ENCODE data around the gene RHOBTB3. TPM values are rescaled to one million over a fixed set of nuclear protein-coding genes. Genes with fewer than 3 reads are reported as not detected.

Gene RHOBTB3
- total RNA-seq, 3 donors from 2014 or later: 82.8 to 205 (median 109) TPM

DNA sequence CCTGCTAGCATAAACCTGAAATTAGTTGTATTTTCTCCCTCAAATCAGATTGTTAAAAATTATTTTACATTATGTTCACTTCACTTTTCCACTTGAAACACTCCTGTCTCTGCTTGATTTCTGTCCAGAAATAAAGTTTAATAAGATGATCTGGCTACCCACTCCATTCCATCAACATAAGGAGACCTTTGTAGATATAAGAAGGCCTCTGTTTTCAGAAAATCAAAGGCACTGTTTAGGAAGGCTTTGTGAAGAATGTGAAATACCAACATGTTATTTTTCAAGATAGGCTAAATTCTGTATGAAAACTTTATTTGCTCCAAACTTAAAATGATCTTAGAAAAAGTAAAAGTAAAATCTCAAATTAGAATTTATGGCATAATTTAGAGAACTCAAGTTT, 15.1 kb downstream of the RHOBTB3 start:
- intact Hi-C loops (cut with DNase I; ENCODE audit: low total_unique reads): no loop called here
- Histone ChIP-seq H3K4me1 (no peaks in the 10 kb centered on the region), H3K27ac (no peak overlapping the region), H3K36me3 (no peaks in the 10 kb centered on the region), H3K4me3 (no peak overlapping the region), H3K27me3 (no peaks in the 10 kb centered on the region), H3K9me3 (no peaks in the 10 kb centered on the region)
- TF ChIP-seq, protein P1, sequence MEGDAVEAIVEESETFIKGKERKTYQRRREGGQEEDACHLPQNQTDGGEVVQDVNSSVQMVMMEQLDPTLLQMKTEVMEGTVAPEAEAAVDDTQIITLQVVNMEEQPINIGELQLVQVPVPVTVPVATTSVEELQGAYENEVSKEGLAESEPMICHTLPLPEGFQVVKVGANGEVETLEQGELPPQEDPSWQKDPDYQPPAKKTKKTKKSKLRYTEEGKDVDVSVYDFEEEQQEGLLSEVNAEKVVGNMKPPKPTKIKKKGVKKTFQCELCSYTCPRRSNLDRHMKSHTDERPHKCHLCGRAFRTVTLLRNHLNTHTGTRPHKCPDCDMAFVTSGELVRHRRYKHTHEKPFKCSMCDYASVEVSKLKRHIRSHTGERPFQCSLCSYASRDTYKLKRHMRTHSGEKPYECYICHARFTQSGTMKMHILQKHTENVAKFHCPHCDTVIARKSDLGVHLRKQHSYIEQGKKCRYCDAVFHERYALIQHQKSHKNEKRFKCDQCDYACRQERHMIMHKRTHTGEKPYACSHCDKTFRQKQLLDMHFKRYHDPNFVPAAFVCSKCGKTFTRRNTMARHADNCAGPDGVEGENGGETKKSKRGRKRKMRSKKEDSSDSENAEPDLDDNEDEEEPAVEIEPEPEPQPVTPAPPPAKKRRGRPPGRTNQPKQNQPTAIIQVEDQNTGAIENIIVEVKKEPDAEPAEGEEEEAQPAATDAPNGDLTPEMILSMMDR (IDR thresholded peaks at IDR 0.05): no peak
- TF ChIP-seq POLR2AphosphoS5 (IDR thresholded peaks at IDR 0.05): no peak
- TF ChIP-seq POLR2A (IDR thresholded peaks at IDR 0.05): no peak
- no peak for DNase-seq (ENCODE audit: low spot score in 2 of 2)

DNA sequence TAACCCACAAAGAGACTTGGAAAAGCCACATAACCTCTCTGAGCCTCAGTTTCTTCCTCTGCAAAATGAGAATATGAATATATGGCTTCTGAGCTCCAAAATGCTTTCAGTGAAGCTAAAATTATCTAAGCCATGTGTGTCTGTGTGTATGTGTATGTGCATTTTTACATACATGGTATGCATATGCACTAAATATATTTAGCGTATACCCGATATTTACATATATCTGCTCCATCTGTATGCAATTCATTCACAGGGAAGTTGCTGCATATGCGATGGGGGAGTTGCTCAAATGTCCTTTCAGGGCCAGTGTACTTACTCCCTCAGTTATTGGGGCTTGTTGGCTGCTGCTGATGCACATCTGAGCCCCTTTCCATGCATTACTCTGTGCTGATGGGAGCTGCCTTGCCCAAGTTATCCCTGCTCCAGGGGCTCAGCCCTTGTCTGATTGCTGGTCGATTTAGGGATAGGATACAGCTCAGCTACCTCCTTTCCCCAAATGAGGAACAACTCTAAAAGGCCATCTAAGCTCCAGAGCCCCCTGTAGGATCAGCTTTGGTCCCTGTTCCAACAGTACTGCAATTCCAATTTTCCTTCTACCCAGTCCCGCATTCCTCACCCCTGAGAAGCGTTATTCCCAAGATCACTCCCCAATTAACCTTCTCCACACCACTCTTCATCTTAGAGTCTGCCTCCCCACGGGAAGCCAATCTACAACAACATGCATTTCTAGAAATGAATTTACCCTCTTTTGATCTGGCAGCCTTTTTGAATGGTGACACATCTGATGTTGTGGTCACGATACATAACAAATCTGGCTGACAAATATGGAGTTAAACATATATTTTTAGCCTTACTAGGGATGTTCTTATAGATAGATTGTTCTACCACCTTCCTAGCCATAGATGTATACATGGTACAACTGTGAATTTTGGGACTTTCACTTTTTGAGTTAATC, 15.9 kb downstream of the RHOBTB3 start:
- Histone ChIP-seq H3K27ac (no peak overlapping the region), H3K27me3 (no peaks in the 10 kb centered on the region), H3K9me3 (no peaks in the 10 kb centered on the region), H3K4me3 (no peak overlapping the region), H3K4me1 (no peaks in the 10 kb centered on the region), H3K36me3 (no peaks in the 10 kb centered on the region)
- intact Hi-C loops (cut with DNase I; ENCODE audit: low total_unique reads): no loop called here
- TF ChIP-seq, protein P1 (IDR thresholded peaks at IDR 0.05): no peak
- TF ChIP-seq POLR2AphosphoS5 (IDR thresholded peaks at IDR 0.05) (no peak), POLR2A (IDR thresholded peaks at IDR 0.05) (no peak)
- no peak for DNase-seq (ENCODE audit: low spot score in 2 of 2)

DNA sequence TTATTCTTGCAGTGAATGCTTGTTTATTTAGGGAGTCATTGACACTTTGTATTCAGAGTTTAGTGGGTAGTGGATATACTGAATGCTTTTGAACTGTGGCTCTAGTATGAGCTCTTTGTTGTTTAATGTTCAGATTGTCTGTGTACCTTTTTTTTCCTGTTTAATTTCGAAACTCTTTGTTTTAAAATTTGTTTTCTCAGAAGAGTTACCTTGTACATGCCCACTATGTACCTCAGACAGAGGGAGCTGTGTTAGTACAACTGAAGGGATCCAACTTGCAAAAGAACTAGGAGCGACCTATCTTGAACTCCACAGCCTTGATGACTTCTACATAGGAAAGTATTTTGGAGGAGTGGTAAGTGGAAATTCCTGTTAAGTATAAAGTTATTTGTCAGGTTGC, 17.0 kb downstream of the RHOBTB3 start:
- Histone ChIP-seq H3K27ac (no peak overlapping the region), H3K4me1 (no peaks in the 10 kb centered on the region), H3K27me3 (no peaks in the 10 kb centered on the region), H3K36me3 (no peaks in the 10 kb centered on the region), H3K9me3 (no peaks in the 10 kb centered on the region), H3K4me3 (no peak overlapping the region)
- no peak for DNase-seq (ENCODE audit: low spot score in 2 of 2)
- intact Hi-C loops (cut with DNase I; ENCODE audit: low total_unique reads): no loop called here
- TF ChIP-seq POLR2AphosphoS5 (IDR thresholded peaks at IDR 0.05): no peak
- TF ChIP-seq, protein P1 (IDR thresholded peaks at IDR 0.05): no peak
- no peak for TF ChIP-seq POLR2A (IDR thresholded peaks at IDR 0.05)

DNA sequence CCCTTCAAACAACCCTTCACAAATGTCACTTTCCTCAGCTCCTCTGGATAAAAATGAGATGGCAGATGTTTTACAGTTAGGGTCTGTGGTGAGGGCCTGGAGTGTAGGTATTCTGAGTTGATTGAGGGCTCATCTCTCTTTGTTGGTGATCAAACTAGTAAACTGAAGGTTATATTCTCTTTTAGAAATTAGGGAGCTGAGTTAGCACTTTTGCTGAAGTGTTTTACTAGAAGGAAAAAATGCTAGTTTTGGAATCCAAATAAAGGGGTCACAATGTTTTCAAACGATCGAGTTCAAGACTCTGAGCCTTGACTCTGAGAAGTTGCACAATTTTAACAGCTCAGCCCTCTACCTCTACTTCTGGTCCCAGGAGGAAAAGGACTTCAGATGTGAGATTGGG, 23.4 kb downstream of the RHOBTB3 start:
- Histone ChIP-seq H3K4me3 (no peak overlapping the region), H3K4me1 (no peaks in the 10 kb centered on the region), H3K36me3 (no peaks in the 10 kb centered on the region), H3K9me3 (no peaks in the 10 kb centered on the region), H3K27ac (no peak overlapping the region), H3K27me3 (no peaks in the 10 kb centered on the region)
- no peak for DNase-seq (ENCODE audit: low spot score in 2 of 2)
- intact Hi-C loops (cut with DNase I; ENCODE audit: low total_unique reads): no loop called here
- TF ChIP-seq, protein P1 (IDR thresholded peaks at IDR 0.05): no peak
- TF ChIP-seq POLR2A (IDR thresholded peaks at IDR 0.05): no peak
- no peak for TF ChIP-seq POLR2AphosphoS5 (IDR thresholded peaks at IDR 0.05)

DNA sequence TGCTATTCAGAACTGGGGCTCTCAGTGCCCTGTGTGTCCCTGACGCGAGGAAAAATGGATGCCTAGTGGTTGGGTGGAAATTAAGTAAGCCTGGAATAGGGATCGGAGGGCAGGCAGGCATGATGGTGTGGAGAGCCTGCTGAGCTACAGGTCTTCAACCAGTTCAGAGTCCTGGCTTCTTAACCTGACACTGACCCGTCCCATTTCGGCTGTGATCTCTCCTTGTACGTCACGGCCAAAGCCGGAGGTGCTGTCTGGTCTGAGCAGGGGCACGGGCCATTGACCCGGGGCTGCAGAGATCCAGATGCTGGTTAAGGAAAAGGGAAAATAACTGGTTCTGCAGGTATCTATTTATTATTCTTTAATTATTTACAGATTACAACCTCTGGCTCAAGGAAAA, 27.9 kb downstream of the RHOBTB3 start:
- Histone ChIP-seq H3K27ac (peak overlapping the region; percentile 54 to 70), H3K36me3 (no peaks in the 10 kb centered on the region), H3K4me3 (no peak overlapping the region), H3K4me1 (no peaks in the 10 kb centered on the region), H3K27me3 (no peaks in the 10 kb centered on the region), H3K9me3 (no peaks in the 10 kb centered on the region)
- DNase-seq (ENCODE audit: low spot score in 2 of 2): no peak
- intact Hi-C loops (cut with DNase I; ENCODE audit: low total_unique reads): no loop called here
- TF ChIP-seq, protein P1 (IDR thresholded peaks at IDR 0.05): no peak
- TF ChIP-seq POLR2A (IDR thresholded peaks at IDR 0.05): no peak
- TF ChIP-seq POLR2AphosphoS5 (IDR thresholded peaks at IDR 0.05): no peak

Measured in breast epithelium (tissue), 4 donors.